IMR-90 (cell line): ENCODE data around the gene NUP93. TPM values are rescaled to one million over a fixed set of nuclear protein-coding genes. Genes with fewer than 3 reads are reported as not detected.

Source experiments
- ATAC-seq: fragments of 200-7000 bp; cut with Tn5 transposase; 2 replicates; pipeline ENCODE4 v1.9.1; 2020; ENCODE audit warnings: low read depth, mild to moderate bottlenecking, moderate library complexity
- BruUV-seq: library from RNA; stranded (reverse); fragments of 400-500 nt; replicated peaks from 2 replicates; lab custom pipeline; 2021; lab: Mats Ljungman, UMichigan
- CTCF ChIA-PET: fragments of 300-600 bp; formaldehyde crosslinking; extraction: SDS; loops from one replicate; lab custom pipeline; 2021; ENCODE audit warnings: antibody characterized with exemption; lab: Yijun Ruan, JAX
- POLR2A ChIA-PET: fragments of 300-600 bp; sonication (Branson Sonifier 250); formaldehyde crosslinking; loops from one replicate; lab custom pipeline; 2022; ENCODE audit warnings: antibody characterized with exemption; ENCODE audit not compliant: unreplicated experiment; lab: Charles Lee
- DNase-seq: peaks from one replicate; pipeline ENCODE4 v3.0.0; 2013
- H2AFZ ChIP-seq: replicated peaks from 2 replicates; pipeline ENCODE3; 2013; ENCODE audit warnings: low read length, mild to moderate bottlenecking; ENCODE audit not compliant: poor library complexity
- H2AK5ac ChIP-seq: 2 replicates; pipeline ENCODE4 v1.6.1; 2013; ENCODE audit warnings: low read depth, low read length, inconsistent platforms
- H2AK9ac ChIP-seq: replicated peaks from 2 replicates; pipeline ENCODE3; 2013; ENCODE audit warnings: mild to moderate bottlenecking, low read depth, low read length, moderate library complexity; ENCODE audit not compliant: poor library complexity
- H2BK120ac ChIP-seq: 2 replicates; pipeline ENCODE4 v1.6.1; 2013; ENCODE audit warnings: low read depth, low read length, inconsistent platforms
- H2BK15ac ChIP-seq: 3 replicates; pipeline ENCODE4 v1.6.1; 2013; ENCODE audit warnings: low read depth, low read length, inconsistent platforms
- H2BK20ac ChIP-seq: 2 replicates; pipeline ENCODE4 v1.6.1; 2013; ENCODE audit warnings: low read depth, mild to moderate bottlenecking, inconsistent platforms, low read length, moderate library complexity
- H2BK5ac ChIP-seq: 2 replicates; pipeline ENCODE4 v1.6.1; 2013; ENCODE audit warnings: mild to moderate bottlenecking, low read depth, low read length, inconsistent platforms; ENCODE audit not compliant: poor library complexity, severe bottlenecking
- H3K14ac ChIP-seq: replicated peaks from 2 replicates; pipeline ENCODE4 v1.6.1; 2013; ENCODE audit warnings: low read depth, low read length, inconsistent platforms
- H3K18ac ChIP-seq: 2 replicates; pipeline ENCODE4 v1.6.1; 2013; ENCODE audit warnings: low read depth, low read length, control low read depth
- H3K23ac ChIP-seq: 2 replicates; pipeline ENCODE4 v1.6.1; 2013; ENCODE audit warnings: low read depth, low read length, inconsistent platforms
- H3K27ac ChIP-seq: 2 replicates; pipeline ENCODE4 v1.5.1; 2013; ENCODE audit warnings: mild to moderate bottlenecking, control low read depth, low read length; ENCODE audit not compliant: insufficient read depth
- H3K27me3 ChIP-seq: 2 replicates; pipeline ENCODE4 v1.6.1; 2013; ENCODE audit warnings: low read length; ENCODE audit not compliant: control insufficient read depth, insufficient read depth
- H3K36me3 ChIP-seq: 2 replicates; pipeline ENCODE4 v1.6.1; 2013; ENCODE audit warnings: low read length, mixed read lengths; ENCODE audit not compliant: control insufficient read depth, insufficient read depth
- H3K4ac ChIP-seq: 2 replicates; pipeline ENCODE4 v1.6.1; 2013; ENCODE audit warnings: low read depth, low read length, inconsistent platforms
- H3K4me1 ChIP-seq: 2 replicates; pipeline ENCODE4 v1.6.1; 2013; ENCODE audit warnings: low read length, mixed read lengths; ENCODE audit not compliant: control insufficient read depth, insufficient read depth
- H3K4me2 ChIP-seq: 2 replicates; pipeline ENCODE4 v1.6.1; 2013; ENCODE audit warnings: low read depth, mild to moderate bottlenecking, control low read depth, low read length, moderate library complexity
- H3K4me3 ChIP-seq: 2 replicates; pipeline ENCODE4 v1.5.1; 2013; ENCODE audit warnings: low read depth, mild to moderate bottlenecking, control low read depth, low read length, moderate library complexity; ENCODE audit not compliant: insufficient read depth
- H3K56ac ChIP-seq: 2 replicates; pipeline ENCODE4 v1.6.1; 2013; ENCODE audit warnings: low read length, inconsistent platforms; ENCODE audit not compliant: insufficient read depth; ENCODE audit errors: extremely low read depth
- H3K79me1 ChIP-seq, 2 experiments: 2 replicates each; pipeline ENCODE4 v1.6.1; 2013; ENCODE audit warnings: low read length in 2 of 2, inconsistent platforms in 1 of 2, low read depth in 1 of 2
- H3K9ac ChIP-seq: 2 replicates; pipeline ENCODE4 v1.6.1; 2013; ENCODE audit warnings: low read depth, low read length, control low read depth
- H3K9me1 ChIP-seq: 2 replicates; pipeline ENCODE4 v1.6.1; 2013; ENCODE audit warnings: low read length, inconsistent platforms; ENCODE audit not compliant: insufficient read depth
- H3K9me3 ChIP-seq: 2 replicates; pipeline ENCODE4 v1.6.1; 2013; ENCODE audit warnings: low read length; ENCODE audit not compliant: control insufficient read depth, insufficient read depth
- H4K20me1 ChIP-seq: 2 replicates; pipeline ENCODE4 v1.6.1; 2013; ENCODE audit warnings: low read length, inconsistent platforms; ENCODE audit not compliant: insufficient read depth
- H4K5ac ChIP-seq: 2 replicates; pipeline ENCODE4 v1.6.1; 2013; ENCODE audit warnings: mild to moderate bottlenecking, low read depth, low read length, control low read depth
- H4K8ac ChIP-seq, 2 experiments: 2 replicates each; pipeline ENCODE4 v1.6.1; 2013; ENCODE audit warnings: low read depth in 2 of 2, low read length in 2 of 2, control low read depth in 1 of 2, inconsistent platforms in 1 of 2
- H4K91ac ChIP-seq: 2 replicates; pipeline ENCODE4 v1.6.1; 2013; ENCODE audit warnings: low read depth, low read length, inconsistent platforms; ENCODE audit not compliant: insufficient read depth
- POLR2A ChIP-seq: IDR thresholded peaks from 2 replicates; pipeline ENCODE4 v1.6.1; 2012; ENCODE audit warnings: mild to moderate bottlenecking, low read depth, low read length
- WGBS, 2 experiments: methylation state at CpG; one replicate each; pipeline versions ENCODE4 v1.1.5 to v1.1.7; 2013; ENCODE audit warnings: missing lambda C conversion rate in 2 of 2; ENCODE audit not compliant: insufficient read length in 1 of 2; ENCODE audit errors: extremely low coverage in 2 of 2; 5-methylcytosine and 5-hydroxymethylcytosine counted together
- dilution Hi-C: fragments of 300-500 bp; cut with HindIII; formaldehyde crosslinking; loops from one replicate; pipeline ENCODE4 v1.14.3; 2018; ENCODE audit warnings: low sequenced_read_pairs; ENCODE audit not compliant: unreplicated experiment
- in situ Hi-C: fragments of 300-500 bp; cut with MboI; formaldehyde crosslinking; loops from 3 replicates; pipeline ENCODE4 v1.14.3; 2019; ENCODE audit warnings: low sequenced_read_pairs, inconsistent platforms, mixed read lengths
- intact Hi-C: fragments of 100-400 bp; cut with micrococcal nuclease; formaldehyde crosslinking; loops from 2 replicates; pipeline ENCODE4 v1.10.0; 2022
- polyA plus RNA-seq, 3 experiments: library from polyadenylated mRNA; depleted of rRNA; stranded (reverse); fragments of >200 nt; gene quantifications; 2 replicates each; pipeline ENCODE4 v1.2.3, GENCODE V29; 2012; ENCODE audit warnings: low replicate concordance in 1 of 3
- total RNA-seq: library from RNA; depleted of rRNA; stranded (reverse); fragments of >200 nt; gene quantifications from 2 replicates; pipeline ENCODE4 v1.2.3, GENCODE V29; 2012

The NUP93 gene
- total and polyA plus RNA-seq, 2 of the 4 experiments (the other 2 are of a cell fraction) = 54.6 to 72.6 TPM

DNA sequence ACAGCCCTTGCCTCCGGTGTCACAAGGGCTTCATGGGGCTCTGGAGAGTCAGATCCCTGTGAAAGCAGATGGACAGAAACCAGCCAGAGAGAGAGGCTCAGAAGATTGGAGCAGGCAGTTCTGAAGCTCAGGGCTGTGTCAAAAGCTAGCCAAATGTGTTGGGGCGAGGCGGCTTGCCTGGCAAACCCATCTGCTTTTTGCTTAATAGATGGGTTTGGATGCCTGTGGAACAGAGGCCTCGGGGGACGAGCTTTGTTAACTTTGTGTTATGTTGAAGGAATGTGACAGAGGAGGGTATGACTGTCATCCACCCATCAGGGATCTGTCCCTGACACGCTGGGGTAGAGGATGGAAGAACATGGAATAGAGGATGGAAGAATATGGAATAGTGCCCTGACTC is 114.1 kb downstream of the NUP93 start:
- H3K18ac ChIP-seq = no peak overlapping the region
- dilution Hi-C loops (no loop called here), in situ Hi-C loops (no loop called here), intact Hi-C loops (no loop called here)
- no peaks in the 10 kb centered on the region for H4K20me1 ChIP-seq
- H3K4me3 ChIP-seq = no peak overlapping the region
- no peak overlapping the region for H2BK120ac ChIP-seq
- H3K23ac ChIP-seq = no peak overlapping the region
- no peak overlapping the region for H3K14ac ChIP-seq
- ATAC-seq = no peak
- peaks cover 19% of the 10 kb centered on the region for H3K36me3 ChIP-seq
- no peak for DNase-seq
- ChIA-PET POLR2A (no interaction called here), CTCF (no interaction called here)
- no peak overlapping the region for H2BK20ac ChIP-seq
- no peak overlapping the region for H2AK5ac ChIP-seq
- H2AFZ ChIP-seq = no peak overlapping the region
- no peak overlapping the region for H3K4ac ChIP-seq
- no peak overlapping the region for H4K5ac ChIP-seq
- H3K79me1 ChIP-seq = no peaks in the 10 kb centered on the region
- H3K4me2 ChIP-seq = no peak overlapping the region
- no peak overlapping the region for H2BK5ac ChIP-seq
- no peak overlapping the region for H3K27ac ChIP-seq
- H2BK15ac ChIP-seq = no peak overlapping the region
- H3K9ac ChIP-seq = no peak overlapping the region
- WGBS, 2 experiments = no CpG with 5 or more reads among the region's 6 CpGs
- no peak overlapping the region for H3K56ac ChIP-seq
- no peak overlapping the region for H2AK9ac ChIP-seq
- H4K91ac ChIP-seq = no peak overlapping the region
- BruUV-seq = no TSS peak
- TF ChIP-seq POLR2A = no peak
- peaks cover 11% of the 10 kb centered on the region for H3K4me1 ChIP-seq
- peaks cover 24% of the 10 kb centered on the region for H3K9me1 ChIP-seq
- no peaks in the 10 kb centered on the region for H3K27me3 ChIP-seq
- no peak overlapping the region for H4K8ac ChIP-seq
- H3K9me3 ChIP-seq = no peaks in the 10 kb centered on the region
